Gastroesophageal sphincter (tissue), 3 donors: Measurements from ENCODE around the gene IFRD1.

Source experiments
- CTCF ChIP-seq, 4 experiments: fragments of 200-600 bp in 2 of 4; fragments of 450-650 bp in 2 of 4; sonication (generic) in 1 of 4; IDR thresholded peaks; one replicate each; pipeline ENCODE4 v1.5.1; 2017 to 2019; ENCODE audit warnings: antibody characterized with exemption in 4 of 4, mild to moderate bottlenecking in 2 of 4, moderate library complexity in 2 of 4
- EP300 ChIP-seq: sonication (generic); formaldehyde crosslinking; IDR thresholded peaks from one replicate; pipeline ENCODE4 v1.6.1; 2017; ENCODE audit warnings: antibody characterized with exemption, mild to moderate bottlenecking
- POLR2A ChIP-seq, 2 donors: fragments of 450-650 bp; IDR thresholded peaks; one replicate each; pipeline ENCODE4 v1.6.1; 2017; ENCODE audit warnings: antibody characterized with exemption in 2 of 2, mild to moderate bottlenecking in 2 of 2, moderate library complexity in 1 of 2

DNA sequence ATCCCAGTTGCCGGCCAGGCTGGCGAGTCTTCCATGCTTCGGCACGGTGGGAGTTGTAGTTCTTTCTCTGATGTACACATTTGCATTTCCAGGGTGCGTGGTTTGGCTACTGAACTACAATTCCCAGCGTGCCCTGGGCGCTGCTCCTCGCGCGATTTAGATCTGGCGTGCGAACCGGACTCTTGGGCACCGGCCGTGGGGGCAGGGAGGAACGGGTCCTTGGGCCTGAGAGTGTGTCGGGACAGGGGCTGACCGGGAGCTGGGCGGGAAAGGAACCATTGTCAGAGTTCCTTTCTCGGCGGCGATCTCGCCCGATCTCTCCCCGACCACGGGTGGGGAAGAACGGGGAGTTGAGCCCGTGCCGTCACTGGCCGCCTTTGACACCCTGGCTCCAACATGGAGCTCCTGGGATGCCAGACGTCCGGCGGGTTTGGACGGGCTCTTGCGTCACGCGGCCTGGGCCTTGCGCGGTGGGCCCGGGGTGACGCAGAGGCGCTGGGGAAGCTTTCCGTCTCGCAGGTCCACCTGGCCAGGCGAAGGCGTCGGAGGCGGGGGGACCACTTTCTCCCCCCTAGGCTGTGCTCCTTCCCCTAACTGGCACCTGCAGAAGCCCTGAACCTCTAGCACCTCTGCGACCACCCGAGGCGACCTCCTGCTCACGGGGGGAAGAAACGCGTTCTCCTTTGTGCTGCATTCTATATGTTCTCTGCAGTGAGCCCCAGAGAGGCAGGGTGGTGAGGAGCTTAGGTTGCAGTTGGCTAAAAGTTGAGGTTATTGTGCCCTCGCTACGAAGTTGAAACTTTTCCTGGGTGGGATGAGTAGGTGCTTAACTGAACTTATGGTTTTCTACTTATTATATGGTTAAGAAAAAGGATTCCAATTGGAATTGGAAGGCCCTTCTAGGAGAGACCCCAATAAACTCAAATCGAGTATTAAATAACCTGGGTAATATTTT is 824 bp downstream of the IFRD1 start:
- TF ChIP-seq CTCF (IDR thresholded peaks at IDR 0.05) = no peak
- TF ChIP-seq POLR2A (IDR thresholded peaks at IDR 0.05) = peak; percentile 19 to 26
- no peak for TF ChIP-seq EP300
